HG02870 (cell line): ENCODE data around the gene GPR34.
"Not testable (repeated sequence)": the region's sequence is repeated elsewhere in the genome, so short reads cannot be mapped to it uniquely, and the experiment has no call there.

ENCODE experiments used
- ATAC-seq: cut with Tn5 transposase; IDR thresholded peaks from one replicate; pipeline ENCODE4 v1.9.1; 2021; ENCODE audit warnings: mild to moderate bottlenecking, moderate library complexity; ENCODE audit not compliant: unreplicated experiment

Gene GPR34, protein sequence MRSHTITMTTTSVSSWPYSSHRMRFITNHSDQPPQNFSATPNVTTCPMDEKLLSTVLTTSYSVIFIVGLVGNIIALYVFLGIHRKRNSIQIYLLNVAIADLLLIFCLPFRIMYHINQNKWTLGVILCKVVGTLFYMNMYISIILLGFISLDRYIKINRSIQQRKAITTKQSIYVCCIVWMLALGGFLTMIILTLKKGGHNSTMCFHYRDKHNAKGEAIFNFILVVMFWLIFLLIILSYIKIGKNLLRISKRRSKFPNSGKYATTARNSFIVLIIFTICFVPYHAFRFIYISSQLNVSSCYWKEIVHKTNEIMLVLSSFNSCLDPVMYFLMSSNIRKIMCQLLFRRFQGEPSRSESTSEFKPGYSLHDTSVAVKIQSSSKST

DNA sequence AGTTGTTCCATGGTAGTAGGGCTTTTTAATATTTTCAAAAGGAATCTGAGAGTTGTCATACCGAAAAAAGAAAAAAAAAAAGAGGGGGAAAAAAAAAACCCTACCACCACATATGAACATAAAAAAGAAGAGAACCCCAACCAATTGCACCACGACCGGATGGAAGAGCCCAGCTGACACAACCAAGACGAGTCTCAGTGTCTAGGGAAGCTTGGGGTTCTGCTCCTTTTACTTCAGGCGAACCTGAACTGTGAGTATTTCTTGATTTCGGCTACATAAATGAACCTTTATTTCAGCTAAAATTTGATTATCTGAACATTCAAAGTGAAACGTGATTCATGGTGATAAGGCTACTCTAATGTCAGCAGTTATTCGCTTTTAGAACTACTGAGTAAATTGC is at the start of gene GPR34:
TSS of gene GPR34 (plus strand) at position 139 of the 400 bp plus-strand sequence. CDS start 6,661 bp downstream, outside the sequence.
- ATAC-seq, result no peak

GRCh38 chrX:41646201-41646600 is 42.6 kb upstream of the GPR34 start:
- not testable (repeated sequence) for ATAC-seq

DNA sequence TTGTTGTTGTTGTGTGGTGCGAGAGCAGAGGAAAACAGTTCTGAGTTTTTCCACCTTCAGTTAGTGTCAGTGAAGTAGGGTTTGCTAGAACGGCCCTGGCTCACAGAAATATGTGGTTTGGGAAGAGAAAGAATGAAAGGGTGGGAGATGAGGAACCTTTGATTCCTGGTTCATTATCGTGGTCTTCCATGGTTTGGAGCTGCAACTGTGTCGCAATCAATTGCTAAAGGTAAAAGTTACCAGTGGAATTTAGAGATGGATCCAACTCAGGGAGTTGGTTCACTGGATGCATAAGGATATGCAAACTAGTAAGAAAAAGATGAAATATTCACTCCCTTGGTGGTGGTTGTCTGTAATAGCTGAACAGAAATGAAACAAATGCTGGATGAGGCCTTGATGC is 35.6 kb upstream of the GPR34 start:
- ATAC-seq, result no peak

- ATAC-seq, result no peak
These were observed 33.7 kb upstream of the GPR34 start for GRCh38 chrX:41655101-41655500.

GRCh38 chrX:41655631-41656030 is 33.1 kb upstream of the GPR34 start:
- no peak for ATAC-seq

- ATAC-seq, result no peak
These were observed 27.2 kb upstream of the GPR34 start for GRCh38 chrX:41661366-41662095.

DNA sequence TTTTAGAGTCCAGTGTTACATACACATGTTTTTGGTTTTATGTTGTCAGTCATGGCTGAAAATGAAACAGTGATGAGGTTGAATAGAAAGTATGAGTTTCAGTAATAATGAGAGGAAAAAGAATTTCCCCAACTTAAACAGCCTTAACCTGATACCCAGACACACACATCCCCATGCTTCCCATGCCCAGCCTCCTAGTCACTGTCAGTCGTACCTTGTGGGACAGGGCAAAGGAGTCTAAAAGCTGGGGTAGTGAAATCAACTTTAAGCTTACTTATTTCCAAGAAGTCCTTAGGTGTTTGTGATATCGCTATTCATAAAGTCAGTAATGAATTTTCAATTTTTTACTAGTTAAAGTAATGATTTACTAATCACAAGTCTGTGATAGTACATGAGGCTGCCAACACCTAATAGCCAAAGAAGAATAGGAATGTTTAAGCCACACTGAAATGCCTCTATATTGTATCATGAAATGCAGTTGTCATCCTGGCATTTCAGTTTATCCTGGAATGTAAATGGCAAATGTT is 24.3 kb upstream of the GPR34 start:
- ATAC-seq, result peak; percentile 91

- ATAC-seq, result no peak
These were observed 23.9 kb upstream of the GPR34 start for GRCh38 chrX:41664908-41665307.

- no peak for ATAC-seq
These were observed 23.1 kb upstream of the GPR34 start for GRCh38 chrX:41665686-41666085.

- ATAC-seq, result no peak
These were observed 22.5 kb upstream of the GPR34 start for GRCh38 chrX:41666251-41666650.

GRCh38 chrX:41667631-41668030 is 21.1 kb upstream of the GPR34 start:
- ATAC-seq, result no peak

DNA sequence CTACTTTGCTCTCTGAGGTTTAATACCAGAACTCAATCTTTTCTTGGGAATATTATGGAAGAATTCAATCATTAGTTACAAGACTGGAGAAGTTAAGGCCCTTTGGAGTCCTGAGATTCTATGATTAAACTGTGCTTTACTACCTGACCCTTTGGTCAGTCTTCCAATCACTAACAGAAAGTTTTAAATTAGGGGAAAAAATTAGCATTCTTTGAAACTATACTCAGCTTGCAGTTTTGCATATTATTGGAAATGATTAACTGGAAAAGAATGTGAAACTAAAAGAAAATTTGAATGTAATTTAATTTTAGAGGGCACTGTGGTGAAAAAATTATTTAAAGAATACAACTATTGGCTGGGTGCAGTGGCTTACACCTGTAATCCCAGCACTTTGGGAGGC is 18.7 kb upstream of the GPR34 start:
- ATAC-seq, result no peak

DNA sequence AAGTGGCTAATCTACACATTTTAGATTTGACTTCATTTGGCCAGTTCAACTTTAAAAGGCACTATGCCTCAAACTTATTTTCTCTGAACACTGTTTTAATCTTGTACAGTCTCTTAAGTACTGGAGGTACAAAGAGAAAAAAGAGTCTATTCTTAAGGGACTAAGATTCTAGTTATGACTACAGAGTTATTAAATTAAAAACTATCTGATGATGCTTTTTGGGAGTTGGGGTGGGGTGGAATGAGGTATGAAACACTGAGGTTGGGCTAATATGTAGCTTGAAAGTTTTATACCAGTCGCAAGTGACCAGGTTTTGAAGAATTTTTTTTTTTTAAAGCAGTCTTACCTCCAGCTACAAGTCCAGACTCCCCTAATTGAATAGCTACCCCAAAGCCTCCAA is 17.7 kb upstream of the GPR34 start:
- ATAC-seq, result no peak

DNA sequence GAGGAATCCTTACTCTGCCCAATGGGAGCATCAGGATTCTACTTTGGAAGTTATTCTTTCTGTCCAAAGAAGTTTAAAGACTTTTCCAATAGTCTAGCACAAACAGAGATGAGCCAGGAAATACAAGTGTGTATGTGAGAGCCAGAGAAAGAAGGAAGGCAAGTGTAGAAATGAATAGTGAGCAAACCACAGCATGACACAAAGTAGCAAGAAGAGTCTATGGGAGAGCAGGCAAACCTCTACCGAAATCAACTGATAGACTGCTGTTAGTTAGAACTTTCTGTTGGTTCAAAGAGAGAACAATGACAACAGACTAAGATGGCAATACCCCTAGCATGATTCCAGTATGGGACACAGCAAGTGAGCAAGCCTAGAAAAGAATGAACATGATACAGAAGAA is 16.1 kb upstream of the GPR34 start:
- ATAC-seq, result no peak

- ATAC-seq, result not testable (repeated sequence)
These were observed 12.4 kb upstream of the GPR34 start for GRCh38 chrX:41676361-41676760.

DNA sequence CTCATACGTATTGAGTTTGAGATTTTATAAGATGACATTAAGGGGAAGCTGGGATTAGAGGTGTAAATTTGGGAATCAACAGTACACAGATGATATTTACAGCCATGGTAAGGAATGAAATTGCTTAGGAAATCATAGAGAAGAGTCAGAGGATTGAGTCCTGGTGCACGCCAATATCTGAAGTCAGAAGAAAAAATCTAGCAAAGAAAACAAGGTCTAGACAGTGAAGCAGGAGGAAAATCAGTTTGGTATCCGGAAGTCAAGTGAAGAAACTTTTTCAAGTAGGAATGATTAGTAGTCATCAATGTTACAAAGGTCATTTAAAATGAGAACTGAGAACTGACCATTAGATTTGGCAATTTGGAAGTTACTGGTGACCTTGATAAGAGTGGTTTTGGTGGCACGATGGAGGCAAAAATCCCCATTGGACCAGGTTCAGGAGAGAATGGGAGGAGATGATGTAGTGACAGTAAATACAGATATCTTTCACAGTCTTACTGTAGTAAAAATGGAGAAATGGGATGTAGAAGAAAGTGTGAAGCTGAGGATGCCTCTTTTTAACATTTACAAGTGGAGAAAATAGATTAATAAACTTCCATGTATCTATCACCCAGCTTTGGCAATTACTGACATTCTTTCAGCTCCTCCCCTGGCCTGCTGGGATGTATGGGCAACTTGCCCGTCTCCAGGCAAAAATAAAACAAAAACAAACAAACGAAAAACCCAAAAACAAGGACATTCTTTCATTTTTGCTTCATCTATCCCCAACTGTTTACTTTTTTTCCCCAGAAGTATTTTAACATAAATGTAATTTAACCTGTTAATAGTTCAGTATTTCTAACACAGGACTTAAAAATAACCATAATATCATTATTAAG is 11.4 kb upstream of the GPR34 start:
- no peak for ATAC-seq

DNA sequence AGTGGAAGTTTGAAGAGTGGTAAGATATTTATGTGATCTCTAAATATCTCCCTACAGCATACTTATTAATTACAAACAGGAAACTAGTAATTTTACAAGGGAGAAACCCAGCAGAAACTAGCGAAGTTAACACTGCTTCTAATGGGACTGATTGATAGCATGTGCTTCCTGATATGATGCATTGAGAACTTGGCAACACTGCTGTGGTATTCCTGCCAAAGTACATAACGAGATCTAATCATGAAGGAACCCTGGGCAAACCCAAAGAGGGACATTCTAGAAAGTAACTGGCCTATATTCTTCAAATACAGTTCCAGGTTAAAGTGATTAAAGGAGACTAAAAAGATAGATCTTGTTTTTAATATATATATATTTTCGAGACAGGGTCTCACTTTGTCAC is 4.6 kb upstream of the GPR34 start:
- no peak for ATAC-seq

DNA sequence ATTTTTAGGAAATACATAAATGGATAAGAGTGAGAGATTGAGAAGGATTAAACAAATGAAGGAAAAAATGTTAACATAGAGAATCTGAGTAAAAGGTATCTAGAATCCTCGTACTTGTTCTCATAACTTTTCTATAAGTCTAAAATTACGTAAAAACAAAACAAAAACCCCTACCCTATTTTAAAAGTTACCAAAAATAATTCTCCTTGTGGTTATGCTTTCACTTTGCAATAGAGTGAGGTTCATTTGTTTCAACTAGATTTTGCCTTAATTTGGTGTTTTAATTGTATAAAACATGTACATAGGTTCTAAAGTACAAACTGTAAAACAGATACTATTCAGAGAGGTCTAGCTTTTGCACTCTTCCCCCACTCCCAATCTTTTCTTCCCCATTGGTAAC is 3.8 kb upstream of the GPR34 start:
- no peak for ATAC-seq

- ATAC-seq, result no peak
These were observed 2.0 kb upstream of the GPR34 start for GRCh38 chrX:41686788-41687187.

- no peak for ATAC-seq
These were observed 617 bp upstream of the GPR34 start for GRCh38 chrX:41688156-41688555.

- ATAC-seq, result no peak
These were observed 938 bp downstream of the GPR34 start for GRCh38 chrX:41689711-41690110.
